Ascending aorta (tissue), 2 donors: Measurements from ENCODE around the gene LRRC59. TPM values are rescaled to one million over a fixed set of nuclear protein-coding genes. Genes with fewer than 3 reads are reported as not detected.
A peak's percentile ranks its signal among the peaks of the same experiment; 100 is the strongest.

Experiments used
- DNase-seq, 2 donors: peaks; one replicate each; pipeline ENCODE4 v3.0.0-alpha.2; 2019; ENCODE audit warnings: low spot score in 2 of 2
- H3K27ac ChIP-seq, 2 donors: fragments of 200-600 bp; sonication (generic); one replicate each; pipeline ENCODE4 v1.5.1; 2016 to 2017; ENCODE audit warnings: mild to moderate bottlenecking in 1 of 2
- H3K27me3 ChIP-seq: fragments of 200-600 bp; sonication (generic); one replicate; pipeline ENCODE4 v1.5.1; 2017
- H3K36me3 ChIP-seq, 2 donors: fragments of 200-600 bp; sonication (generic); one replicate each; pipeline ENCODE4 v1.5.1; 2016
- H3K4me1 ChIP-seq, 2 donors: fragments of 200-600 bp; sonication (generic); one replicate each; pipeline ENCODE4 v1.5.1; 2016 to 2017; ENCODE audit warnings: mild to moderate bottlenecking in 1 of 2
- H3K4me3 ChIP-seq, 2 donors: fragments of 200-600 bp; sonication (generic); one replicate each; pipeline ENCODE4 v1.5.1; 2016 to 2017; ENCODE audit warnings: mild to moderate bottlenecking in 1 of 2
- H3K9me3 ChIP-seq, 2 donors: fragments of 200-600 bp; sonication (generic); one replicate each; pipeline ENCODE4 v1.5.1; 2016
- intact Hi-C: fragments of 100-400 bp; cut with DNase I; formaldehyde crosslinking; loops from one replicate; pipeline ENCODE4 v1.15.1; 2023
- total RNA-seq: library from RNA; depleted of rRNA; stranded (reverse); fragments of >200 nt; gene quantifications from one replicate; pipeline ENCODE4 v1.1.0, GENCODE V29; 2016
- TF ChIP-seq, protein P1 (sequence below), 3 experiments: fragments of 200-600 bp in 2 of 3; fragments of 450-650 bp in 1 of 3; sonication (generic) in 2 of 3; IDR thresholded peaks; one replicate each; pipeline ENCODE4 v1.5.1; 2016 to 2019; ENCODE audit warnings: antibody characterized with exemption in 3 of 3, mild to moderate bottlenecking in 1 of 3, moderate library complexity in 1 of 3

LRRC59 gene
- total RNA-seq, 1 donor from 2014 or later, result 91.9 TPM

DNA sequence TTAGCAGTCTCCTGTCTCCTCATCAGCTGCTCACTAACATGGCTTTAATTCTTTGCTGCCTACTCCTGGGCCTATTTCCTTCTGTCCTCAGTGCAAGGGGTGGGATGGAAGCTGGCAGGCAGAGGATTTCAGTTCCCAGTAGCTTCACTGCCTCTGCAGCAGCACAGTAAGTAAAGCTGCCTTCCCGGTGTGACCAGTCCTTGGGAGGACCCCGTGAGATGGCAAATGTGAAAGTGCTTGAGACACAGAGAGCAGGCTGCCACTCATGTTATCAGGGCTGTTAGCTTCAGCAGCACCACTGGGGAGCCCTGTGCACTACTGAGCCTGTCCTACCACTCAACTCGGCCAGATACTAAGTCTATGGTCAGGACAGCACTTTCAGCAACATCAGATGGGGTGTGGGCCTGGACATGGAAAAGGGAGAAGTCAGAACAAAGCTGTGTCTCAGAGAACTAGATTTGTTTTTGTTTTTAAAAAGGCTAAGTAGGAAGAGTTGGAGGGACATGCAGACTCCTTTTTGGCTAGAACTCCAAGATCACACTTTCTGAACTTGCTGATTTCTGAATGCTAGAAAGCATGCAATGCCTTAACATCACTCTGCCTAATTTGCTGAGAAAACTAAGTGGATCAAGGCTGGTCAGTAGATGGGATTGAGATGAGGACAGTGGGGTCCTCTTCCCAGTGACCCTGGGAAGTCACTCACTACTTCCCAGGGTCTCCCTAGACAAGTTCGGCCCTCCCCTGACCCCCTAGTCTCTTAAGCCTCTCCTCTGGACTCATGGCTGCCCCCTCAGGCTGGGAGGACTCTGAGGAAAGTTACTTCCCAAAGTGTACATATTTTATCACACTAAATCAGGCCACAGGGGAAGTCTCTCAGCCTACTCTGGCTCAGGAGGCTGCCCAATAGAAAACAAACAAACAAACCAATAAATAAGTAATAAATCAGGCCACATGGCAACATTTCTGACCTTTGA, 29.8 kb upstream of the LRRC59 start:
- intact Hi-C loops, result no loop called here
- no peak for DNase-seq
- Histone ChIP-seq H3K27ac (peak overlapping the region; percentile 79 to 81), H3K9me3 (no peaks in the 10 kb centered on the region), H3K27me3 (no peaks in the 10 kb centered on the region), H3K4me1 (peaks cover 4 to 20% of the 10 kb centered on the region in 2 donors), H3K36me3 (no peaks in the 10 kb centered on the region), H3K4me3 (peak overlapping the region; percentile 79 to 93)
- TF ChIP-seq, protein P1, sequence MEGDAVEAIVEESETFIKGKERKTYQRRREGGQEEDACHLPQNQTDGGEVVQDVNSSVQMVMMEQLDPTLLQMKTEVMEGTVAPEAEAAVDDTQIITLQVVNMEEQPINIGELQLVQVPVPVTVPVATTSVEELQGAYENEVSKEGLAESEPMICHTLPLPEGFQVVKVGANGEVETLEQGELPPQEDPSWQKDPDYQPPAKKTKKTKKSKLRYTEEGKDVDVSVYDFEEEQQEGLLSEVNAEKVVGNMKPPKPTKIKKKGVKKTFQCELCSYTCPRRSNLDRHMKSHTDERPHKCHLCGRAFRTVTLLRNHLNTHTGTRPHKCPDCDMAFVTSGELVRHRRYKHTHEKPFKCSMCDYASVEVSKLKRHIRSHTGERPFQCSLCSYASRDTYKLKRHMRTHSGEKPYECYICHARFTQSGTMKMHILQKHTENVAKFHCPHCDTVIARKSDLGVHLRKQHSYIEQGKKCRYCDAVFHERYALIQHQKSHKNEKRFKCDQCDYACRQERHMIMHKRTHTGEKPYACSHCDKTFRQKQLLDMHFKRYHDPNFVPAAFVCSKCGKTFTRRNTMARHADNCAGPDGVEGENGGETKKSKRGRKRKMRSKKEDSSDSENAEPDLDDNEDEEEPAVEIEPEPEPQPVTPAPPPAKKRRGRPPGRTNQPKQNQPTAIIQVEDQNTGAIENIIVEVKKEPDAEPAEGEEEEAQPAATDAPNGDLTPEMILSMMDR (IDR thresholded peaks at IDR 0.05), result peak in 1 of 3 experiments; percentile 21

DNA sequence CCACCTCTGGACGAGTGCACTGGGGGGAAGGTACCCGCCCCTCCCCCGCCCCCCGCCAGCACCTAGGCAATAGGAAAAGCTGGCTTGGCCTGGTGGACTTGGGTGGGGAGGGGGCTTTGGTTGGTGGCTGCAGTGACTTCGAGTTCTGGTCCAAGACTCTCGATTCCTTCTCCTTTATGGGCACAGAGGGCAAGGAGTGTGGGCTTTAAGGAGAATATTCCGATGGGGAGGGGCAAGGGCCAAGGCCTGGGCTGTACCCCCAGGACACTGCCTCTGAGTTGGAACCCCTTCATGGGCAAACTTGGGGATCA, 29.1 kb upstream of the LRRC59 start:
- no peak for DNase-seq
- intact Hi-C loops, result no loop called here

DNA sequence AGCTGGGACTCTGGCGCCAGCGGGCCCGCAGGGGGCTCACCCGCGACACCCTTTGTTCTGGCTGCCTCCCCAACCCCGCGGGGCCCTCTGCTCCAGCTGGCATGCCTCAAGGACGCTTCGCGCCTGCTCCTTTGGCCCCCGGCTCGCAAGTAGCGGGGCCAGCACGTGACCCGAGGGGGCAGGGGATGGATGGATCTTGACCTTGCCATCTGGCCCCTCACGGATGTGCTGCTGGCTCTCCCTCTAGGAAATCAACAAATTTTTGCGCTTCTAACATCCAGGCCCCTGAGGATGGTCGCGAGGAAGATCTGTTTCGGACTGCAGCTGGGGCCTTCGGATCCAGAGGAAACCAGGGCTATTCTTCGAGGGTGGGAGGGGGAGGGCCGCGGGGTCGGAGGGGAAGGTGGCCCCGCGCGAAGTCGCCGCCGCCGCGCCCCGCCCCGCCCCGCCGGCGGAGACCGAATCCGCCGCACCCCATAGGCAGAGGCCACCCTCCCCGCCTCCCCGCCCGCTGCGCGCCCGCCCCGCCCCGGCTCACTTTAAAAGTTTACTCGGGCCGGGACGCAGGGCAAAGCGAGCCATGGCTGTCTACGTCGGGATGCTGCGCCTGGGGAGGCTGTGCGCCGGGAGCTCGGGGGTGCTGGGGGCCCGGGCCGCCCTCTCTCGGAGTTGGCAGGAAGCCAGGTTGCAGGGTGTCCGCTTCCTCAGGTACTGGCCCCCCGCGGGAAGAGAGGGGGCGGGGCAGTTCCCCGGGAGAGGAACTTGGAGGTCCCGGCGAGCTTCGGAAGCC, 28.6 kb upstream of the LRRC59 start, which contains the start of gene ACSF2:
Gene ACSF2 (plus strand): TSS at position 537 of the 790 bp plus-strand sequence. CDS start 44 bp downstream, at position 581.
- no peaks in the 10 kb centered on the region for H3K27me3 ChIP-seq
- TF ChIP-seq, protein P1 (IDR thresholded peaks at IDR 0.05), result no peak
- peak; percentile 20 to 86 for DNase-seq
- H3K4me3 ChIP-seq, result peak within 1 kb of the TSS; percentile 79 to 93
- H3K27ac ChIP-seq, result peak within 1 kb of the TSS; percentile 79 to 81
- no peaks in the 10 kb centered on the region for H3K9me3 ChIP-seq
- peaks cover 4 to 20% of the 10 kb centered on the region in 2 donors for H3K4me1 ChIP-seq
- intact Hi-C loops, result no loop called here
- H3K36me3 ChIP-seq, result no peaks in the 10 kb centered on the region

More for the DNA sequence above, 29.1 kb upstream of the LRRC59 start:
- TF ChIP-seq, protein P1 (IDR thresholded peaks at IDR 0.05), result no peak
- Histone ChIP-seq H3K4me3 (peak overlapping the region; percentile 79 to 93), H3K4me1 (peaks cover 4 to 20% of the 10 kb centered on the region in 2 donors), H3K36me3 (no peaks in the 10 kb centered on the region), H3K27ac (peak overlapping the region; percentile 79 to 81), H3K9me3 (no peaks in the 10 kb centered on the region), H3K27me3 (no peaks in the 10 kb centered on the region)

DNA sequence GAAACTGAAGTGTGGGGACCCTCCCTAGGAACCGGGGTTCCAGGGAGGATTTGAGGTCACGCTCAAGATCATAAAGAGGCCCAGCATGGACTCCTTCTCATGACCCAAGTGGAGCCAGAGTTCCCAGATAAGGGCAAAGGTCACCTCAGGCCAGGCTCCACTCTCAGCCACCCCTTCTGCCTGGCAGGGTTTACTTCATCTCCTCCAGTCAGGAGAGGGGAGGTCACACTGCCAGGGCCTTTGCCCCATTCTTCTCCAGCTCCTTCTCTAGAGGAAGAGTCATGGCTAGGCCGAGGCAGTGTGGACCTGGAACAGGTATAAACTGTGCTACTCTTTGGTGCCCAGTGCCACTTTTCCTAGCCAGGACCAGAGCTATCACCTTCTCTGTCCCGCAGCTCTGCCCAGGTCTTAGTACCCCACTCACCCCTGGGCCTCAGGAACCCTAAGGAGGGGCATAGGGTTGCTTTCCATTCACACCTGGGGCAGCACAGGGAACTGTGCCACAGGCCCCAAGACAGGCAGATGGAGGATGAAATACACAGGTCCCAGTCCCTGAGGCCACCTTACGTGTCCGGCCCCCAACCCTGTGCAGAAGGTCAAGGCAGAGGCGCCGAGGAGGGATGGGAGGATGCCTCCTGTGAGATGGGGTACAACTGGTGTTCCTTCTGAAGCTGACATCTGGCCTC, 27.8 kb upstream of the LRRC59 start:
- TF ChIP-seq, protein P1 (IDR thresholded peaks at IDR 0.05), result no peak
- no peak for DNase-seq
- Histone ChIP-seq H3K4me1 (peaks cover 4 to 20% of the 10 kb centered on the region in 2 donors), H3K27me3 (no peaks in the 10 kb centered on the region), H3K4me3 (peak overlapping the region; percentile 79 to 93), H3K36me3 (no peaks in the 10 kb centered on the region), H3K9me3 (no peaks in the 10 kb centered on the region), H3K27ac (peak overlapping the region; percentile 79 to 81)
- intact Hi-C loops, result no loop called here
